ENCODE data around the gene KIF26B.

The KIF26B gene

GRCh38 chr1:245465666-245466065 lies 310.9 kb downstream of the KIF26B start:
- no peak for DNase-seq (ENCODE audit: low spot score)

GRCh38 chr1:245466261-245466660 lies 311.5 kb downstream of the KIF26B start:
- DNase-seq (ENCODE audit: low spot score) = no peak

DNA sequence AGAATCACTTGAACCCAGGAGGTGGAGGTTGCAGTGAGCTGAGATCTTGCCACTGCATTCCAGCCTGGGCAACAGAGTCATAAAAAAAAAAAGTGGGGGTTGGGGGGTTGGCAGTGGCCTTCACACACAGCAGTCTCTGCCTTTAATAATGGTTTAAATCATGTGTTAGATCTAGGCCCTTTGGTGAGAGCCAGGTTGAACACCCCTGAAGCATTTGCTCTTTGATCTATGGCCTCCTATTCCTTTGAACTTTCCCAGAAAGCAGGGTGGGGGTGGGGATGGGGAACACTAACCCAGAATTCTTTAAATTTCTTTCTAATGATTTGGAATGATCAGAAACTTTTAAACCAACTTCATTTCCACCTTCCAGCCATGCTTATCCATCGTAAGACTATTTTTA lies 313.0 kb downstream of the KIF26B start:
- no peak for DNase-seq (ENCODE audit: low spot score)

- no peak for DNase-seq (ENCODE audit: low spot score)
These were observed 314.2 kb downstream of the KIF26B start for GRCh38 chr1:245469006-245469405.

- no peak for DNase-seq (ENCODE audit: low spot score)
These were observed 314.9 kb downstream of the KIF26B start for GRCh38 chr1:245469734-245470133.

GRCh38 chr1:245475126-245475525 lies 320.3 kb downstream of the KIF26B start:
- peak; percentile 67 for DNase-seq (ENCODE audit: low spot score)

GRCh38 chr1:245475961-245476516 lies 321.3 kb downstream of the KIF26B start:
- no peak for DNase-seq (ENCODE audit: low spot score)

- DNase-seq (ENCODE audit: low spot score) = no peak
These were observed 323.2 kb downstream of the KIF26B start for GRCh38 chr1:245477941-245478340.

DNA sequence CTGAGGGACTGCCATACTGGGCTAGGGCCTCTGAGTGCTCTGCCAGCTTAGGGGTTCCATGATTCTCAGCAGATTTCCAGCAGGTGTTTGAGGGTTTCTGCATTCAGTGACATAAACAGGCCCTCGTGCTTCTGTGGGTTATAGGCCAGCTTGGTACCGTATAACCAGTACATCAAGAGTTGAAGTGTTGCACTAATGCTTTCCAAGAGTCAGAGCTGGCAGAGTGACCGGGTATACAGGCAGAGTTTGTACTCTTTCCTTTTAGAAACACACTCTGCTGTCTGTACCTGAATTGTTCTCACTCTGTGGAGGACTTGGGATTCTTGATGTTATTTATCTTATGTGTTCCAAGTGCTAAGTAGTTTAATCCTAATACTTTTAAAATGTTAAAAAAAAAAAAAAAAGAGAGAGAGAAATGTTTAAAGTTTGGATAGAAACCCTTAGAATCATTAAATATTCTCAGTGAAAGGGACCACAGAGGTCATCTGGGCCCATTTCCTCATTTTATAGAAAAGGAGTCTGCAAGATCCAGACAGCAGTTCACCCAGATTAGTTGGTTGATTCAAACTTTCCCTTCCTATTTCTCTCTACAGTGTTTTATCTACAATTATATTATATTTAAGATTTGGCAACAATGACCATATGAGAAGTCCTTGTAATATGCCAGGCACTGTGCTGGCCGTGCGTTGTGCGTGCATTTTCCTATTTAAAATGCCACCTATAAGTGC lies 325.8 kb downstream of the KIF26B start:
- no peak for DNase-seq (ENCODE audit: low spot score)

DNA sequence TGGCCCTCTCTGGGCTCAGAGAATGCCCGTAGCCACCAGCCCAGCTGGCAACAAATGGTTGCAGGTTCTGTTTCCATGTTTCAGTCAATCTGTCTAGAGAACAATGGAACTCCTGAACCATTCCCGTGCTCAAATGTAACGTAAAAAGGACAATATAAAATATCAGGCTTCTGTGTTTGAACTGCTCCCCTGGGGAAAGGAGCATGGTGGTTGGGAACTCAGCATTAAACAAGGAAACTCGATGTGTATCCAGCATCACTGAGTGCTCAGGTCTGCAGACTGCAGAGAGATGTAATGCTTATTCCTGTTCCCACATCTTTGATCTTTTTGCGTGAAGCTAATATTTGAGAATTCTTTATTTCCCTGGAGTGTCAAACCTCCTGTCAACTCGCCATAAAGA lies 326.5 kb downstream of the KIF26B start:
- DNase-seq (ENCODE audit: low spot score) = no peak

- DNase-seq (ENCODE audit: low spot score) = no peak
These were observed 328.5 kb downstream of the KIF26B start for GRCh38 chr1:245483247-245483646.

GRCh38 chr1:245484176-245484575 lies 329.4 kb downstream of the KIF26B start:
- DNase-seq (ENCODE audit: low spot score) = no peak

DNA sequence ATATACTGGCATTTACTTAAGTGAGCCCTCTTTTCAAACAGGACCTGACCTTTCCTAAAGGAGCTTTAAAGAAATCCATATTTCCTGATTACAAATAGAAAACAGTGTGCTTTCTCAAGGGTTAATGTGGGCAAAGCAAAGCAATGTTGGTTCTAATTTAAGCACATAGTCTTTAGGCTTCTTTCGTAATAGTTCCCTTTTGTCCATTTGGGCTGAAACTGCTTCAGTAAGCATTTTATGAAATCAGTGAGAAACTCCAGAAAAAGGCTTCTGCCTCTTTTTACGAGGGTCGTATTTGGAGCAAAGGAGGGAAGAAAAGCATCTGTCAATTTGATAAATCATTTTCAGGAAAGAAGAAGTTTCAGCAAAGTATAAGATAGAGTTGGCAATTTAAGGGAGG lies 331.2 kb downstream of the KIF26B start:
- DNase-seq (ENCODE audit: low spot score) = no peak

DNA sequence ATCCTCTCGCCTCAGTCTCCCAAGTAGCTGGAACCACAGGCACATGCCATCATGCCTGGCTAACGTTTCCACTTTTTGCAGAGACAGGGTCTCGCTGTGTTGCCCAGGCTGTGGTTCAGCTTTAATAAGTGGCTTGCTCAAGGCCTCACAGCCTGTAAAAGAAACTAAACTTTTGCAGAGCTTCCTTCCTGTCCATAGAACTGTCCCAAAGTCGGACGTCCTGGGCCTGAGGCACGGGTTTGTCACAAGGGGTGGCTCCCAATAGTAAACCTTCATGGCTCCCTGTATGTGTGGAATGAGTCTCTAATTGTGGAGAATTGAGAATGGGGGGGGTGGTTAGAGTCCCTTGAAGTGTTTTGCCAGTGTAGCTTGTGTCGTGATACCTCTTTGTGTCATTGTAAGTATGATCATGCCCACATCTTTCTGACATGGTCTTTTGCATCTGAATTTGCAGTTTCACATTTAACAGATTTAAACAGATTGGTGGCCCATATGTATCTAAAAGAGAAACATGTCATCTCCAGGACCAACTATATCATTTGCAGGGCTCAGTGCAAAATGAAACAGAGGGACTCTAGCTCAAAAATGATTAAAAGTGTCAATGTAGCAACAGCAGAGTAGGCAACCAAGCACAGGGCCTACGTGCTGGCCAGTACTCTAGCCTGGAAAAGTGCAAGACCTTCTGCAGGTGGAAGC lies 332.1 kb downstream of the KIF26B start:
- no peak for DNase-seq (ENCODE audit: low spot score)

- DNase-seq (ENCODE audit: low spot score) = no peak
These were observed 333.8 kb downstream of the KIF26B start for GRCh38 chr1:245488346-245489129.

DNA sequence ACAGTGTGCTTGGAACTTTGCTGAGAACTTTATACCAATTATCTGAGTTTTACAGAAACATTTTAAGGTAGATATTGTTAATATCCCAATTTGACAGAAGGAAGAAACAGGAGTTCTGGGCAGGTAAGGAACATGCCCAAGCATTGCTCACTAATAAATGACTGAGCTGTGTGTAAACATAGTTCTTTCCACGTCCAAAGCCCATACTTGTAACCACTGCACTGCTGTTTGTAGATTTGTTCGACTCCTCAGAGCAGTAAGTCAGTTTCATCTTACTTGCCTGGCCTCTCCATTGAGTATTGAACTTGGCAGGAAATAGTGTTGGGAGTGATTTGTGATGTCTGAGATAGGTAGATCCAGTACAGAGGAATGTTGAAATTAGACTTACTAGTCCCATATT lies 335.1 kb downstream of the KIF26B start:
- DNase-seq (ENCODE audit: low spot score) = no peak

GRCh38 chr1:245493029-245493428 lies 338.2 kb downstream of the KIF26B start:
- DNase-seq (ENCODE audit: low spot score) = no peak

DNA sequence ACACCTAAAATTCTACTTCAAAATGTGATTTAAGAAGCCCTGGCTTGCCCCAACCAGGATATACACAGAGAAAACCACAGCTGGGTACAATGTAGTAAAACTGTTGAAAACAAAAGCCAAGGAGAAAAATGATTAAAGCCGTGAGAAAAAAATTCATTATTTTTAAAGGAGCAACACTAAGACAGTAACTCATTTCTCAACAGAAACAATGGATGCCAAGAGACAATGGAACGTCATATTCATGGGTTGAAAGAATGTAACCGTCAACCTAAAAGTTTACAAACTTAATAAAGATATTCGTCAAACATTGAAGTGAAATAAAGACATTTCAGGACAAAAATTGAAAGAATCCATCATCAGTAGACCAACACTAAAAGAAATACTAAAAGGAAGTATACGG lies 340.9 kb downstream of the KIF26B start:
- no peak for DNase-seq (ENCODE audit: low spot score)

DNA sequence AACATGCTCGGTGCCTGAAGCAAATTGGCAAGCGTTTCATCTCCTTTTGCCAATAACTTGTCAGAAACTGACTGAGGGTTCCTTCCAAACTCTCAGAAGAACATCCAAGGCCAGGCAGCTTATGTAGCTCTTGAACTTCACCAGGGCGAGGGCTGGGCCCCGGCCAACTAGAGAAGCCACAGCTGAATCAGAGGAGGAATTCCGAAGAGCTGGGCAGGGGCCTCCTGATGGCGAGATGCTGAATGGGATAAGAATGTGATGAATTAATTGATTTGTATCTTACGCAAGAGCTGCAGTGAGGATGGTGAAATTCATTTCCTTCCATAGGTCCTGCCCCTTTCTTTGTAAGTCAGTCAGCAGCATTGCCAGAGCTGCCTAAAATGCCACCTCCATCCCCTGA lies 345.8 kb downstream of the KIF26B start:
- DNase-seq (ENCODE audit: low spot score) = peak; percentile 92

- no peak for DNase-seq (ENCODE audit: low spot score)
These were observed 346.8 kb downstream of the KIF26B start for GRCh38 chr1:245501633-245502032.

- no peak for DNase-seq (ENCODE audit: low spot score)
These were observed 348.8 kb downstream of the KIF26B start for GRCh38 chr1:245503548-245503947.

DNA sequence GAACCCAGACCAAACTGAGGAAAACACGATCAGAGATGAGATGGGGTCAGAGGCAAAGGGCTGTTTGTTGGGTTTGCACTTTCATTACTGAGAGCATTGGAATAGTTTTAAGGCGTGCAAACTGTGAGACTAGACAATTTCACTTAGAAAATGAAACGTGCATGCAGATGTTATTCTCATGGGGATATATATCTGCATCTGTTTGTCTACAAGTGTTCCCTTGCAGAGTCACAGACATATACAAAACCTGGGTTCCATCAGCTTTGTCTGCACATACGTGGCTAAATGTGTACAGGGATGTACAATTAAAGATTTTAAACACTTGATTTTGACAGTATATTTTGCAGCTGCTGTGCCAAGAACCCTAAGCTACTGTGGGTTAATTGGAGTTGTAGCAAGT lies 355.4 kb downstream of the KIF26B start:
- DNase-seq (ENCODE audit: low spot score) = no peak
